NCI-H187 treated with DMSO at 0.1 percent for 48 hours (cell line): ENCODE results near the gene LIF.

ENCODE experiments used
- DNase-seq: peaks from one replicate; lab custom pipeline; 2025; lab: John Stamatoyannopoulos, UW

Gene LIF

DNA sequence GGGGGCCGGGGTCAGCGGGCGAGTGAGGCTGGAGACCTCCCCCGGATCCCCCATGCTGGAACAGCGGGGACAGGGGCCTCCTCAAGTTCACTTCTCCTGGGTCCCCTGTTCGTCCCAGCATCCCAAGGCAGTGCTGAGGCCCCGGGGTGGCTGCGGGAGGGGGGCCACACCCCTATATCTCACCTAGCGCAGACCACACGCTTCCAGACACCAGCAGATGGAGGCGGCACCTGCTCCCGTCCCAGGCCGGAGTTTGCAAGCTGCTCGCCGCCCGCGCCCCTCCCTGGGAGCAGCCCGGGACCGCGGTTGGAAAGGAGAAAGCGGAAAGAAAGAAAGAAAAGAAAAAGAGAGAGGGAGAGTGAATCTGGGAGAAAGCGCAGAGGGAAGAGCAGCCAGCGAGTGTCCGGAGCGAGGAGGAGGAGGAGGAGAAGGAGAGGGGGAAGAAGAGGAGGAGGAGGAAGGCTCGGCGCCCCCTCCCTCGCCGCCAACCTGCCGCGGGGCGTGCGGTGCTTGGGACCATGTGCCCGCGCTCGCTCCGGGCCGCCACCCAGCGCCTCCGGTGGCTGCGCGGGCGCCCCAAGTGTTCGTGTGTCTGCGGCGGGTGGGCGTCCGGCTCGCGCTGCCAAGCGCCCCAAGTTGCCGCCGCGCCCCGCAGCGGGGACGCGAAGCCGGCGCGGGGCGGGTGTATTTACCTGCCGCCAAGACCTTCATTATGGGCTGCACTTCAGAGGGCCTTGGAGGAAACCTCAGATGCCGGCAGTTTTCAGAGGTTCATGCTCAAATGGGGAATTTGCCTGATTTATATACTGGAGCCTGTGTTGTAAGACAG is at the start of gene LIF:
Gene LIF (minus strand): TSS at position 775 of the 829 bp plus-strand sequence. CDS start 64 bp downstream, at position 711.
- DNase-seq = no peak

DNA sequence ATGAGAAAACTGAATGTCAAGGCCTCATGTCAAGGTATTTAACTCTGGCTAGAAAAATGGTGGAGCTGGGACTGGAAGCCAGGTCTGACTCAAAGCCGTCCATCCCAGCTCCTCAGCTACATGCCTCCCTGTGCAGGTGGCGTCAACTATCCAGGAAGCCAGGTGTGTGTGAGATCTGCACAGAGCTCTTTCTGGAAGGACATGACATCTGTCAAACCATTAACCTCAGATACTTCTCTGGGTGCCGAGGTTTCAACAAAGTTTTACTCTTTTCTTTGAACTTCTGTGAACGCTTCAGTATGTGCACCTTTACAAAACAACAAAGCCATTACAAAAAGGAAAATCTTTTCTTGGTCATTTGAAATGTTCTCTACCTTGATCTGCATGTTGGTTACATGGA is 49.8 kb upstream of the LIF start:
- no peak for DNase-seq

DNA sequence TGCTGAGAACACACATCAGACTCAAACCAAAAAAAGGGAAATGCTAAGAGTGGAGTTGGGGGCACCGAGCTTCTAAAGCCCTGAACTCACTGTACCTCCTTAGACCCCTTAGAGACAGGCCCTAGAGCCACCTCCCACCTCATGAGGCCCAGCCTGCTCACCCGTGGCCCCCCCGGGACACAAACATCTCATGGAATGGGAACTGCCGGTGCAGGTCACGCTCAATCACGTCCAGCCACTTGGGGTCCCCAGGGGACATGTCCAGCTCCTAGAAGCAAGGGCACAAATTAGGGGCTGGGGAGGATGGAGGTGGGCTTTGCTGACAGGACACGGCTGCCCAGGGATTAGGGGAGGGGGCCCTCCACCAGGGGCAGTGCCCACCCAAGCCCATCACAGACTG is 49.0 kb upstream of the LIF start:
- no peak for DNase-seq

DNA sequence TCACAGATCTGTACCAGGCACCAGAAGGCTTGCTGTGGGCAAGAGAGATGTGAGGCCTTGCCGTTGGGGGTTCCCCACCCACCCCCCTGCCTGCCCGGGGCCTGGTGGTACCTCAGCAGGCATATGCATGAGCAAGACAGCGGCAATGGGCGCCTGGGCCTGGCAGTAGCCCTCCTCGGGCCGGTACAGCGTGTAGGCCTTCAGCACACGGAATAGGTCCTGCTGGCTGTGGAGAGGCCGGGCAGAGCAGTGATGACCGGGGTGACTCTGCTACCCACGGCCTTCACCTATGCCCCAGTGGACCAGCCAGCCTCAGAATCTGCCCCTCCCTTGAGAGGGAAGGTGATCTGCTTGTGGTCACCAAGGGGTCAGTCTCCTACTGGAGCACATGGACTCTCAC is 48.3 kb upstream of the LIF start:
- DNase-seq = no peak

DNA sequence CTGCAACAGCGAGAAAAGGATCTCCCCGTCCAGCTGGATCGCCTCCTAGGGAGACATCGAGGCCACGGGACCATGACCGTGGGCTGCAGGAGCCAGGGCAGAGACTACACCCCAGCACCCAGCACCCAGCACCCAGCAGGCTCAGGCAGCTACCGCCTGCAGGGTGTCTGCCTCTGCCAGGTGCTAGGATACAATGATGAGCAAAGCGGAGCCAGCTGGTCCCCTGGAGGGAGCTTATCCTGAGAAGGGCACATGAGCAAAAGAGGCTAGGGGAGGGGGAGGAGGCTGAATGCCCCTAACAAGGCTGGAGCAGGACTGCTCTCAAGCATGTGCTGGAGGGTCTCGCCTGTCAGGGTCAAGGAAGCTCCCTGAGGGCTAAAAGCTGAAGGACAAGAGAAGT is 47.5 kb upstream of the LIF start:
- DNase-seq = no peak

DNA sequence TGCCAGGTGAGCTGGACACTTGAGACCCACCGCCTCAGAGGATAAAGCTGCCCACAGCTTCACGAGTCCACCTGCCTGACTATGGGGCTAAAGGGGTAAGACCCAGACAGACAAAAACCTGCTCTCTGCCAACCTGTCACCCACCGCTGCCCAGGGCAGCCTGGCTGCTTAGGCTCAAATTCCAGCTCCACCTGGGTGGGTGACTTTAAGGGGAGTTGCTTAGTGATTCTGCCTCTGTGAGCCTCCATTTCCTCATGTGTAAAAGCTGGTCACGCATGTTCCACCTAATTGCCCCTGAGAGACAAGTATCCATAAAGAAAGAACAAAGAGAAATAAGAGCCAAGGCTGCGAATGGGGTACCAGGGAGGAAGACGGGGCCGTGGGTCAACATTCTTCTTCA is 46.5 kb upstream of the LIF start:
- no peak for DNase-seq

DNA sequence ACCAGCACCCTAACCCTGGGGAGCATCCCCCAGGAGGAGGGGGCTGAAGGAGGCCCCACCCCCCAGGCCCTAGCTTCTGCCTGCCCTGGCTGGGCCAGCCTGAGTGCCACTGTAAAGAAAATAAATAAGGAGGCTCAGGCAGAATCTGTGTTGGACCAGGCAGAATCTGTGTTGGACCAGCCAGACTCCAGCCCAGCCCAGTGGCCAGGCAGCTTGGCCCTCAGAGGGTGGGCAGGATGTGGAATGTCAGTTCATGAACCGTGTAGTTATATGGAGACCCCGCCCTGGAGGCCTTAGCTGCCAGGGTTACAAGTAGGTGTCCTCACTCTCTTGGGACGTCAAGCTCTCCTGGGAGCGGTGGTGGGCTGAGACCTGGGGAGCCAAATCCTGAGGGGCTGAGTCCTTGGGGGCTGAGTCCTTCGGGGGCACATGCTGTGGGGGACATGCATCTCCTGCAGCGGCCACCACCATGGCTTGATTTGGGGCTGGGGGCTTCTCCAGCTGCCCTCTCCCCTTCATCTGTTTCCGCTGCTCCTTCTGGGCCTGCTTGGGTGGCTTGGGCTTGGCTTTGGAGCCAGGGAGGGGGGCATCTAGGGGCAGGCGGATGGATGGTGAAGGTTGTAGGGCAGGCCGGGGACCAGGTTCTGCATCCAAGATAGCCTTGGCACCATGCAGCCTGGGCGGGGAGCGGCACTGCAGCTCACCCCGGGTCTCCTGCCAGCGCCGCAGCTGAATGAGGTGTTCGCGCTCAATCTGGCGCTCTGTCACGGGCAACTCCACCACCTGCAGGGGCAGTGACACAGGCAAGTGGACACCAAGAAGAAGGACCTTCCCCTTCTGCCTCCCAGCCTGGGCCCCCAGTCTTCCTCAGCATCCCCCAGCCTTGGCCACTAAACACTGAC is 45.8 kb upstream of the LIF start:
- DNase-seq = no peak

DNA sequence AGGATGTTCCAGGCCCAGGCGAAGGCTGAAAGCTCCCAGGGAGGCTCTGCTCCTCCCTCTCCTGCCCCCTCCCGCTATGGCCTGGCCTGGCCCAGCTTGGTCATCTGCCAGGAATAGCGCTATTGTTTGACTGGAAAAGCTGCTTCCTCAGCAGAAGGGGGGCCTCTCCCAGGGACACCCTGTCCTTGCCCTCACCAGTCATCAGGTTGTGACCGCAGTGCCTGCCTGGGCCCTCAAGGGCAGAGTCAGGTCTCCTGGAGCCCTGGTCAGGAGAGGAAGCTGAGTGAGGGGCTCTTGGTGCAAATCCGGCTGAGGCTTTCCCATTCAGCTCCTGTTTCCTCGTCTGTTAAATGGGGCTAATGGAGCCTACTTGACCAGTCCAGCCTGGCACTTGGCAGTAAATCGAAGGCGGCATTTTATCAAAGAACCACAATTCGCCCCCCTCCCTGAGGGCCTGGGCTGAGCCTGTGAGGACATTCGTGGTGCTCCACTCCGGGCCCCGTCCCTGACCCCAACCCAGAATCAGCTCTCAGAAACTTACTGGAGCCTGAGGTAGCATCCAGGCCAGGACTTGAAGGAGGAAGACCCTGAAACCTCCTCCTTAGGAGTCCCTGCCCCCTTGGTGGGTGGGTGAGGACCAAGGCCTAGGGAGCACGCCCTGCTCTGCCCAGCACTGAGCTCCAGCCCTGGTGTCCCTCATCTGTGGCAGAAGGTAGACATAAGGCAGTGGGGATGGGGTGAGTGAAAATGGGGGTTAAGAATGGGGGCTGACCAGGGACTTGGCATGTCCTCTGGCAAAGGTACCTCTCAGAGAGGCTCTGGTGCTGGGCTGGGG is 44.7 kb upstream of the LIF start:
- DNase-seq = no peak

DNA sequence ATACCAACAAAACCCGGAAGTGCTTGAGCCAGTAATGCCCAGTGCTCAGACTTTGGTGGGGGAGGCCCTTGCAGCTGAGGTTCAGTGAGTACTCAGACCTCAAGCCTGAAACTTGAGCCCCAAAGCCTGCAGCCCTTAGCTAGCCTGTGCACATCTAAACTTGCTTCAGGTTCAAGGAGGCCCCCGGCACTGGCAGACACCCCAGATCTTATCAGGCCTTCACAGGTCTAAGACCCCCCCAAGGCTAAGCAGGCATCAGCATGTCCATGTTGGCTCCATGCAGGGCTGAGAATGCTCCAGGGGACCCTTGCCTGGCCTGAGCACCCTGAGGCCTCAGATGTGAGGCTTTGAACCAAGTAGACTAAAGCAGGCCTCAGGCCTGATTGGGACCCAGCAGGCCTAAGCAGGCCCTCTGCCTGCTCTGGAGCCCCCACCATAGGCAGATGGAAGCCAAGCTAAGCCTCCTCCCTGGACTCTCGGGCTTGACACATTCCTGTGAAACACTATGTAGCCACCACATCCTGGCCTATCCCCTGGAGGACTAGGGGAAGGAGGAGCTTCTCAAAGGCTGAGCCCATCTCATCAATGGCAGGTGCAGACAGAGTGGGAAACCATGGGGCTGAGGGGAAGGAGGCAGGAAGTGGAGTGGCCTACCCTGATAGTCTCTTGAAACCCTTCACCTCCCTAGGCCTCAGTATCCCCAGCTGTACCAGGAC is 43.9 kb upstream of the LIF start:
- no peak for DNase-seq

DNA sequence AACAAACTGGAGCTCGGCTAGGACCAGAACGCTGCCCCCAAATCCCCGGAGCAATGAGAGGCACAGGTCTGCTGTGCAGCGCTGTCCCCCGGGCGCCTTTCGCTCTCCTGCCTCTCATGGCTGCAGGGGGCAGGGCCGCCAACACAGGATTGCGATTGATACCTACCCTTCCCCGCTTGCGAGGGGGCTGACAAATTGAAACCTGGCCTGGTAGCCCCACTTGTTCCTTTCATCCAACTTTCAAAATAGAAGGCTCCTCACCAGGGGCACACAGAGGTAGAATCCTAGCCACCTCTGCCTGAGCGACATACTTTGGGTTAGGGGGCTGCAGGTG is 43.4 kb upstream of the LIF start:
- no peak for DNase-seq

DNA sequence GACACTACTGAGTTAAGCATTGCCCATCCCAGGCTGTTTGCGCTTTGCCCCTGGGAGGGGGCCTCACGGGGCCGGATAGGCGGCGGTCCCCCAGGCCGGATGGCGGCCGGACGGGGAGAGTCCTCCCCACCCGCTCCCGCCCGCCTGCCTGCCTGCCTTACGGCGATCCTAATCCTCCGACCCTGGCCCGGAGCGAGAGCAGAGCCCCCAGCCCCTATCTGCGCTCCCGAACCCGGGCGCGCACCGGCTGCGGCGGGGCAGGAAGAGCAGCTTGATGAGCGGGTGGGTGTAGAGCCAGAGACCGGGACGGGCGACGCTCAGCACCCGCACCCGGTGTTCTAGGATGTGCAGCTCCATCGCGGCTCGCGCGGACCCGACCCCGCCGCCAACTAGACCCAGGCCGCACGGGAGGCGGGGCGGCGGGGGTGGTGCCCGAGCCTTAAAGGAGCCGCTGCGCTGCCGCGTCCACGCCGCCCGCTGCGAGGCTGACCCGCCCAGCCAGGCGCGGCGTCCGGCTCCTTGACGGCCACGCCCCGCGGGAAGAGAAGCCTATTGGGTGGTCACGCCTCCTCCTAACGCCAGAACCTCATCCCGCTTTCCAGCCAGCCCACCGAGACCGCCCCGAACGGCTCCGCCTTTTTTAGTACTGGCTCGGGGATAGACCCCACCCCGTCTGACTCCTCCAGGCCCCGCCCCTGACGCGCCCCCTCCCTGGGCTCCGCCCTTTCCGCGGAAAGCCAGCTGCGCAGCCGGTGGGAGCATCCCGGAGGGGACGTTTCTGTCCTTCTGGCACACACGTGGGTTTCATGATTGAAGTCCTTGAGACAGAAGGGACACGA is 42.8 kb upstream of the LIF start, which contains the start of gene CASTOR1:
Gene CASTOR1 (minus strand): TSS at position 365 of the 839 bp plus-strand sequence. CDS start 8 bp downstream, at position 357.
- peak; percentile 67 for DNase-seq

DNA sequence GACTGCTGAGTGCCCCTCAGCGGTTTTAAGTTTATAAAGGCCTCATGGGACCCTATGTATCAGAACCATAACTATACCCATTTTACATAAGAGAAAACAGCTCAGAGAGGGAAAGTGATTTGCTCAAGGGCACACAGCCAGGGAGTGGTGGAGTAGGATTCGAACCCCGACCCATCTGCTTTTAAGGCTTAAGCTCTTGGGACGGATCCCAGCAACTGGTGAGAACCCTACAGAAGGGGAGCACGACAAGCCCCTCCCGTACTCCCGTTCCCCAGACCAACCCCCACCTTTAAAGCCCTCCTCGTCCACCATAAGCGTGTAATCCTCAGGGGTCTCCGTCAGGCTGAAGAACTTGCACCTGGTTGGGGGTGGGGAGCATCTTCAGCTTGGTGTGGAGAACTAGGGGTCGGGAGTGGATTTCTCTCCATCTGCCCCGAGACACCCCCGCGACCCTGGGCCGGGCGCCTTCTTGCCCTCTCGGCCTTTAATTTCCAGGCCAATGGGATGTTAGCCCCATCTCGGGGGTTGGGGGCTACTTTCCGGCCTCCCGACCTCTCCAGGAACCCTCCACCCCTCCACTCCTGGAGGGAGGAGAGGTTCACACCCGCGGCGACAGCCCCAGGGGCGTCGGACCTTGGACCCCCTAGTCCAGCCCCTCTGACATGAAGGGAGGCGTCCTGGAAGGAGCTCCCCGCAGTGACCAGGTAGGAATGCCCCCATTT is 42.0 kb upstream of the LIF start:
- no peak for DNase-seq

DNA sequence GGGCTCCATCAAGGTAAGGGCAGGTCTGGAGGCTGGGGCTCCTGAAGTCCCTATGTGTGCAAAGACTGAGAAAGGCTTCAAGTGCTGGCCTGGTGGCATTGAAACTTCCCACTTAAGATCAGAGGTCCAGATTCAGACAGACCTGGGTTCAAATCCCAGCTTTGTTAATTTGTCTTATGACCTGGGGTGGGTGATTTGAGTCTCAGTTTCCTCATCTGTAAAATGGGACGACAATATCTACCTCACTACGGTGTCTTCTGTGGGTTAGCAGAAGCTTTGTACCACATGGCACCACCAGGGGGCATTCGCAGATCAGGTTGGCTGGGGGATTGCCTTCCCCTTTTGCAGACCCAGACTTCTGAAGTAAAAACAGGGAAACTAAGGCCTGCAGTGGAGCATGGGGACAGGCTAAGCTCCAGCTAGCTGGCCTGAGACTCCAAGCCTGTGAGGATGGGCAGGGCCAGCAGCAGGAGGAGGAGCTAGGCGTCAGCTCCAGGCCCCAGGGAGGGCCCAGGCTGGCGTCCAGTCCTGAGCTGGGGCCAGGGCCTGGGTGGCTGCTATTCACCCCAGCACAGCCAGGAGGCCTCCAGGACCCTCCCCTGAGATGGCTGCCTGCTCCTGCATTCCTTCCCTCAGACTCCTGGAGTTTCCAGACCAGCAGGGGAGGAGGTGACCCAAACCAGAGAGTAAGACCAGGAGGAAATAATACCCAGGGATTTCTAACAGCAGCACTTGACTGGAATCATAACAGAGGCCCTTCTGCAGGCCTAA is 41.3 kb upstream of the LIF start:
- no peak for DNase-seq

DNA sequence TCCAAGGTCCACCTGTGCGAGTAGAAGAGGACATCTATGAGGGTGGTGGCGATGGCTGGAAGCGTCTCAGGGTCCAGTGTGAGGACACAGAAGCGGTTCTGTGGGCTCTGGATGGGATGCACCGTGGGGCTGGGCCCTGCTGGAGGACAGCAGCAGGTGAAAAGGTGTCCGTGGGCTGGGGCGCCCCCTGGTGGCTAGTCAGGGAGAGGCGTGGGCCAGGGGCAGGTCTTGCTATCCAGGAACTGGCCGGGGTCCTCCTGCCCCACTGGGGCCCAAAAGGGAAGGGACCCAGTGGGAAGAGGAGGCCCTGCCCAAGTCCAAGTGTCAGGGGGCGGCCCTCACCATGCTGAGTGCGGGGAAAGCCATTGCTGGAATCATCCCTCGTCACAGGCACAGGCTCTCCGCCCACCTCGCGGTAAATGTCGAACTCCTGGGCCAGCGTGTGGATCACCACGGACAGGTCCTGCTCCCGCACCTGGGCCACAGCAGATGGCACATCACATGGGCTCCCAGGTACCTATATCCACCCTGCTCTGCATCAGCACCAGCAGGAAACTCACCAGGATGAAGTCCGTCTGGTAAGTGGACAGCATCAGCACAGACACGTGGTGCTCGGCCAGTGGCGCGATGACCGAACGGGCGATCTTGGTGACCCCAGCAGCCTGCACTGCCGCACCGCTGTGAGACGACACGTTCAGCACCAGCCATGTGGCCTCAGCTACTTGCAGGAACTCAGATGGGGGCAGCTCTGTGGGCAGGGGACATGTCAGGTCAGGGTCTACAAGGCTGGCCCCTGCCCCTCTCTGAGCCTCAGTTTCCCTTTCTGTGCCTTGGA is 40.5 kb upstream of the LIF start:
- no peak for DNase-seq

DNA sequence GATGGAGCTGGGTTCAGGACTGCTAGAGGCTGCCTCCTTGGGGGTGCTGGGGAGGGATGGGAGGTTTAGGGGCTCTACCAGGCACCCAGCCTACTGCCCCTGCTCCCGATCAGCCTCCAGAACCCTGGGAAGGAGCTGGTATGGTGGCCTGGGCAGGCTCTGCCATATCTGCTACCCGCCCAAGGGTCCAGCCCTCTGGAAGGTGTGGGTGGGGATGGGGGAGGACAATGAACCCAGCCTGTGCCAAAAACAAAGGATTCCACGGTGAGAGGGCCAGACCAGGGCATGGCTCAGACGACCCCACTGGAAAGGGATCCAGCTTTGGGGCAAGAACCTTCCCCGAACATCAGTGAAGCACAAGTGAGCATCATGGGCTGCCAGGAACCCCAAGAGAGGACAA is 39.8 kb upstream of the LIF start:
- no peak for DNase-seq

DNA sequence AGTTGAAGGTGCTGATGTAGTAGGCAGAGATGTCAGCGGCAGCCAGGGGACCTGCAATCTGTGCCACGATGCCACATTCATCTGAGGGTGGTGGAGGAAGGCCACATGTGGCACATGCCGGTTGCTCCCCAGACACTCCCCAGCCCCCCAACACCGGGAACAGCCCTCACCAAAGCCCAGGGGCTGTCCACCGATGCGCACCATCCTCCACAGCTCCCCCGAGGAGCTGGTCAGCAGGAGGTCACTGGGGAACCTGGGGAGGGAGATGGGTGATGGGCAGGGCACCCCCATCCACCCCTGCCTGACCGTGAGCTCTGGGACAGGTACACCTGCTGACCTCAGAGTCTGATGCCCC is 39.3 kb upstream of the LIF start:
- DNase-seq = no peak

DNA sequence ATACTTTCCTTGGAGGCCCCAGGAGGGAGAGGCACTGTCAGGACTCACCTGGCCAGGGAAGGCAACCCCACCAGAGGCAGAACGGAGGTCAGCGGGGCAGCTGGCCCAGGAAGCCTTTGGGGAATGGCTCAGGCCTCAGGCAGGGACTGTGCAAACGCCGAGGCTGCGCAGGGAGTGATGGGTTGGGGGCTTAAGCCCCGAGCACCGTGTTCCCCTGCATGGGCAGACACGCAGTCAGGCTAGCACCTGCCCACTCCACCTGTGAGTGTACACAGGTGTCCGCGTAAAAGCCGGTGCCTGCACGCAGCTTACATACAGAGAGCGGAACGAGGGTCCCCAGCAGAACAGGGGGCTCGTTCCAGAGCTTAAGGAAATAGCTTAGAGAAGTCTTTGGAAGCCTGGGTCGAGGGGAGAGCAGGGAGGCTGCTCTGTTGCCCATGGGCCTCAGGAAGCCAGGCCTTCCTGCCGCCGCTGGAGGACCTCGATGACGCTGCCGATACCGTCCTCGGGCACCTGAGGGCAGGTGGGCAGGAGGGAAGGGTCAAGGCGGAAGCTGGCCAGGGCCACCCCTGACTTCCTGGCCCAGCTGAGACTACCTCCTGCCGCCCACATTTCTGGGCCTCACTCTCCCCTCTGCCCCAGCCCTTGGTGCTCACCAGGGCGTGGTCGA is 38.8 kb upstream of the LIF start:
- no peak for DNase-seq

DNA sequence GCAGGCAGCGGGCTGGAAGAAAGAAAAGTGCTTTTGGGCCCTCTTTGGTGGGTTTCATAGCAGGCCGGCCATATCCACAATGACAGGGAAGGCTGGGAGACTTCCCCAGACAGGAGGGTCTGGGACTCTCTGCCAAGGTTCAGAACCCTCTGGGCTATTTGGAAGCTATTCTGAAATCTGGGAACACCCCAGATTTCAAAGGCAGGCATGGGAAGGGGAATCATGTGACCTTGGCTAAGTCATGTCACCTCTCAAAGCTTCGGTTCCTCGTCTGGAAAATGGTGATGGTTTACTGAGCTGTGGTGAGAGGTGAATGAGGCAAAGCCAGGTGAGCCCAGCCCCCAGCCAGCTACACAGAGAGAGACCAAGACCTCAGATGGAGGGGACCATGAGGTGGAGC is 38.1 kb upstream of the LIF start:
- no peak for DNase-seq
